IPS-20b (cell line): ENCODE results near the gene CNPY1.
"Not testable (repeated sequence)": the region's sequence is repeated elsewhere in the genome, so short reads cannot be mapped to it uniquely, and the experiment has no call there.

Experiments
- H3K27ac ChIP-seq: one replicate; pipeline ENCODE4 v1.5.1; 2013; ENCODE audit warnings: low read length
- H3K27me3 ChIP-seq: 2 replicates; pipeline ENCODE4 v1.6.1; 2013; ENCODE audit warnings: mild to moderate bottlenecking, low read length, inconsistent platforms; ENCODE audit not compliant: insufficient read depth
- H3K36me3 ChIP-seq: 2 replicates; pipeline ENCODE4 v1.6.1; 2013; ENCODE audit warnings: low read depth, mild to moderate bottlenecking, inconsistent platforms, low read length, moderate library complexity; ENCODE audit not compliant: insufficient read depth
- H3K4me1 ChIP-seq: 2 replicates; pipeline ENCODE4 v1.6.1; 2013; ENCODE audit warnings: mild to moderate bottlenecking, control low read depth, inconsistent platforms, low read length, moderate library complexity; ENCODE audit not compliant: insufficient read depth
- H3K4me3 ChIP-seq: 2 replicates; pipeline ENCODE4 v1.5.1; 2013; ENCODE audit warnings: mild to moderate bottlenecking, low read length, inconsistent platforms
- H3K9ac ChIP-seq: 2 replicates; pipeline ENCODE4 v1.6.1; 2013; ENCODE audit warnings: low read depth, mild to moderate bottlenecking, inconsistent platforms, low read length, moderate library complexity
- H3K9me3 ChIP-seq: 2 replicates; pipeline ENCODE4 v1.6.1; 2013; ENCODE audit warnings: mild to moderate bottlenecking, low read depth, low read length, inconsistent platforms; ENCODE audit not compliant: insufficient read depth

The CNPY1 gene

GRCh38 chr7:155546449-155546848 is at the start of gene CNPY1:
TSS of gene CNPY1 (minus strand) at chr7:155546559. CDS start at chr7:155545929, 630 bp downstream.
- H3K4me3 ChIP-seq, H3K4me1 ChIP-seq, H3K9ac ChIP-seq, H3K36me3 ChIP-seq, H3K27ac ChIP-seq, H3K27me3 ChIP-seq, H3K9me3 ChIP-seq: not testable (repeated sequence)

- H3K36me3 ChIP-seq: no peaks in the 10 kb centered on the region
Measured at GRCh38 chr7:155594961-155595366, 48.6 kb upstream of the CNPY1 start.

GRCh38 chr7:155594163-155594732 is 47.9 kb upstream of the CNPY1 start:
- Histone ChIP-seq H3K36me3 (no peaks in the 10 kb centered on the region), H3K4me1 (peaks cover 6% of the 10 kb centered on the region; the same call in 1 of the 2 replicates), H3K27ac (no peak overlapping the region)

More at GRCh38 chr7:155594961-155595366, 48.6 kb upstream of the CNPY1 start:
- H3K4me3 ChIP-seq: no peak overlapping the region
- no peak overlapping the region; the same call in 1 of the 2 replicates for H3K9ac ChIP-seq
- no peaks in the 10 kb centered on the region for H3K9me3 ChIP-seq
- peaks cover 6% of the 10 kb centered on the region; the same call in 1 of the 2 replicates for H3K4me1 ChIP-seq
- no peaks in the 10 kb centered on the region for H3K27me3 ChIP-seq
- no peak overlapping the region for H3K27ac ChIP-seq

GRCh38 chr7:155593461-155594162 is 47.3 kb upstream of the CNPY1 start:
- Histone ChIP-seq H3K27ac (no peak overlapping the region), H3K27me3 (no peaks in the 10 kb centered on the region), H3K36me3 (no peaks in the 10 kb centered on the region), H3K9ac (no peak overlapping the region), H3K4me1 (peaks cover 6% of the 10 kb centered on the region; the same call in 1 of the 2 replicates), H3K9me3 (no peaks in the 10 kb centered on the region), H3K4me3 (no peak overlapping the region)

More at GRCh38 chr7:155594163-155594732, 47.9 kb upstream of the CNPY1 start:
- no peaks in the 10 kb centered on the region for H3K27me3 ChIP-seq
- H3K9ac ChIP-seq: no peak overlapping the region
- no peaks in the 10 kb centered on the region for H3K9me3 ChIP-seq
- H3K4me3 ChIP-seq: no peak overlapping the region

- Histone ChIP-seq H3K4me3 (no peak overlapping the region), H3K9ac (no peak overlapping the region), H3K27ac (no peak overlapping the region)
Measured at GRCh38 chr7:155591055-155591775, 44.9 kb upstream of the CNPY1 start.

GRCh38 chr7:155590215-155591018 is 44.1 kb upstream of the CNPY1 start:
- no peaks in the 10 kb centered on the region for H3K27me3 ChIP-seq
- H3K27ac ChIP-seq: no peak overlapping the region
- H3K9ac ChIP-seq: no peak overlapping the region
- peaks cover 6% of the 10 kb centered on the region; the same call in 1 of the 2 replicates for H3K4me1 ChIP-seq
- H3K36me3 ChIP-seq: no peaks in the 10 kb centered on the region
- no peak overlapping the region for H3K4me3 ChIP-seq
- no peaks in the 10 kb centered on the region for H3K9me3 ChIP-seq

More at GRCh38 chr7:155591055-155591775, 44.9 kb upstream of the CNPY1 start:
- Histone ChIP-seq H3K27me3 (no peaks in the 10 kb centered on the region), H3K36me3 (no peaks in the 10 kb centered on the region), H3K4me1 (peaks cover 6% of the 10 kb centered on the region; the same call in 1 of the 2 replicates), H3K9me3 (no peaks in the 10 kb centered on the region)

- no peak overlapping the region for H3K4me3 ChIP-seq
Measured at GRCh38 chr7:155589001-155589980, 42.9 kb upstream of the CNPY1 start.

GRCh38 chr7:155588468-155588998 is 42.2 kb upstream of the CNPY1 start:
- no peaks in the 10 kb centered on the region for H3K4me1 ChIP-seq
- H3K9me3 ChIP-seq: no peaks in the 10 kb centered on the region
- H3K27ac ChIP-seq: no peak overlapping the region
- no peak overlapping the region for H3K9ac ChIP-seq
- H3K36me3 ChIP-seq: no peaks in the 10 kb centered on the region
- no peaks in the 10 kb centered on the region for H3K27me3 ChIP-seq
- no peak overlapping the region for H3K4me3 ChIP-seq

More at GRCh38 chr7:155589001-155589980, 42.9 kb upstream of the CNPY1 start:
- no peaks in the 10 kb centered on the region for H3K4me1 ChIP-seq
- H3K27ac ChIP-seq: no peak overlapping the region
- H3K36me3 ChIP-seq: no peaks in the 10 kb centered on the region
- no peak overlapping the region for H3K9ac ChIP-seq
- no peaks in the 10 kb centered on the region for H3K9me3 ChIP-seq
- H3K27me3 ChIP-seq: no peaks in the 10 kb centered on the region

GRCh38 chr7:155587486-155587885 is 41.1 kb upstream of the CNPY1 start:
- Histone ChIP-seq H3K27me3 (no peaks in the 10 kb centered on the region), H3K27ac (no peak overlapping the region), H3K4me1 (no peaks in the 10 kb centered on the region), H3K36me3 (no peaks in the 10 kb centered on the region), H3K4me3 (no peak overlapping the region), H3K9me3 (no peaks in the 10 kb centered on the region), H3K9ac (no peak overlapping the region)

GRCh38 chr7:155586843-155587440 is 40.6 kb upstream of the CNPY1 start:
- Histone ChIP-seq H3K4me1 (no peaks in the 10 kb centered on the region), H3K27ac (no peak overlapping the region), H3K9ac (no peak overlapping the region), H3K27me3 (no peaks in the 10 kb centered on the region), H3K36me3 (no peaks in the 10 kb centered on the region), H3K9me3 (no peaks in the 10 kb centered on the region), H3K4me3 (no peak overlapping the region)
